K562 (cell line): ENCODE measurements around the gene CUL5. TPM values are rescaled to one million over a fixed set of nuclear protein-coding genes. Genes with fewer than 3 reads are reported as not detected.
A peak's percentile ranks its signal among the peaks of the same experiment; 100 is the strongest.

Source experiments
- ATAC-seq: fragments of 200-7000 bp; cut with Tn5 transposase; 3 replicates; pipeline ENCODE4 v1.9.1; 2020; ENCODE audit warnings: moderate library complexity
- BruUV-seq: library from RNA; stranded (reverse); fragments of 400-500 nt; replicated peaks from 2 replicates; lab custom pipeline; 2021; lab: Mats Ljungman, UMichigan
- CTCF ChIA-PET: fragments of 300-600 bp; formaldehyde crosslinking; extraction: SDS; loops from one replicate; lab custom pipeline; 2021; ENCODE audit warnings: low intra/inter-chr PET ratio; lab: Yijun Ruan, JAX
- POLR2A ChIA-PET: fragments of 300-600, 350-650 bp; sonication (Branson Sonifier 250); formaldehyde crosslinking; extraction: SDS; loops from one replicate; lab custom pipeline; 2021; ENCODE audit warnings: antibody characterized with exemption, inconsistent platforms; lab: Yijun Ruan, JAX
- DNase-seq, 4 experiments: peaks; one replicate each; pipeline versions ENCODE4 v3.0.0 to v3.0.0-alpha.2; 2011 to 2018; ENCODE audit warnings: low spot score in 3 of 4, mixed read lengths in 3 of 4; ENCODE audit errors: extremely low read depth in 1 of 4
- FAIRE-seq: peaks from 2 replicates; lab custom pipeline; 2011; peaks lifted over from hg19 to GRCh38; lab: Jason Lieb, UNC
- H2AFZ ChIP-seq: 2 replicates; pipeline ENCODE4 v1.6.0; 2011; ENCODE audit warnings: low read depth, low read length, control low read depth, inconsistent platforms
- H3K27ac ChIP-seq: fragments of 200-600 bp; 3 replicates; pipeline ENCODE4 v1.8.0; 2011; ENCODE audit warnings: low read depth, mild to moderate bottlenecking, control low read depth, inconsistent platforms, low read length, moderate library complexity, mixed read lengths; ENCODE audit errors: extremely low read depth
- H3K27me3 ChIP-seq, 2 experiments: fragments of 300-600 bp in 1 of 2; 2 replicates in 1 of 2; 3 replicates in 1 of 2; pipeline versions ENCODE4 v1.6.0 to v1.8.0; 2011; ENCODE audit warnings: inconsistent platforms in 2 of 2, low read length in 2 of 2, mild to moderate bottlenecking in 1 of 2, mixed read lengths in 1 of 2, moderate library complexity in 1 of 2; ENCODE audit not compliant: control insufficient read depth in 2 of 2, insufficient read depth in 2 of 2
- H3K36me3 ChIP-seq: fragments of 300-600 bp; 3 replicates; pipeline ENCODE4 v1.8.0; 2011; ENCODE audit warnings: mild to moderate bottlenecking, low read length, inconsistent platforms; ENCODE audit not compliant: control insufficient read depth, insufficient read depth
- H3K4me1 ChIP-seq, 2 experiments: fragments of 200-600 bp in 1 of 2; replicated peaks in 1 of 2; 2 replicates in 1 of 2; 3 replicates in 1 of 2; pipeline versions ENCODE4 v1.5.1 to v1.8.0; 2011; ENCODE audit warnings: inconsistent platforms in 2 of 2, low read length in 2 of 2, mild to moderate bottlenecking in 1 of 2, mixed read lengths in 1 of 2, moderate library complexity in 1 of 2; ENCODE audit not compliant: control insufficient read depth in 2 of 2, insufficient read depth in 2 of 2
- H3K4me2 ChIP-seq: 2 replicates; pipeline ENCODE4 v1.6.1; 2011; ENCODE audit warnings: low read length, control low read depth, inconsistent platforms, mixed read lengths; ENCODE audit not compliant: insufficient read depth
- H3K4me3 ChIP-seq: fragments of 200-600 bp; sonication (generic), shearing (Covaris generic); 2 replicates; pipeline ENCODE4 v1.5.1; 2016; ENCODE audit warnings: control low read depth, inconsistent platforms
- H3K79me2 ChIP-seq: fragments of 200-600 bp; 3 replicates; pipeline ENCODE4 v1.8.0; 2011; ENCODE audit warnings: low read length, inconsistent platforms; ENCODE audit not compliant: control insufficient read depth, insufficient read depth
- H3K9ac ChIP-seq, 2 experiments: 2 replicates each; pipeline versions ENCODE4 v1.6.0 to v1.6.1; 2011; ENCODE audit warnings: low read depth in 2 of 2, low read length in 2 of 2, control low read depth in 1 of 2, inconsistent platforms in 1 of 2, mild to moderate bottlenecking in 1 of 2, mixed read lengths in 1 of 2; ENCODE audit not compliant: insufficient read depth in 1 of 2
- H3K9me1 ChIP-seq: one replicate; pipeline ENCODE4 v1.6.0; 2011; ENCODE audit warnings: inconsistent platforms, mild to moderate bottlenecking, low read length, moderate library complexity; ENCODE audit not compliant: control insufficient read depth, insufficient read depth
- H3K9me3 ChIP-seq: replicated peaks from 2 replicates; pipeline ENCODE4 v1.5.1; 2011; ENCODE audit warnings: low read depth, low read length, inconsistent platforms; ENCODE audit not compliant: control insufficient read depth, insufficient read depth
- H4K20me1 ChIP-seq: replicated peaks from 2 replicates; pipeline ENCODE4 v1.6.1; 2011; ENCODE audit warnings: low read length, inconsistent platforms, mixed read lengths; ENCODE audit not compliant: control insufficient read depth, insufficient read depth
- BACH1 ChIP-seq: fragments of 200-800 bp; sonication (Bioruptor generic); IDR thresholded peaks from 2 replicates; pipeline ENCODE4 v1.6.1; 2016; ENCODE audit warnings: missing genetic modification characterization, missing compliant biosample characterization
- BCLAF1 ChIP-seq, 2 experiments: fragments of 450-650 bp in 1 of 2; IDR thresholded peaks; 2 replicates each; pipeline ENCODE4 v1.6.1; 2011 to 2017; ENCODE audit warnings: low read depth in 2 of 2, antibody characterized with exemption in 1 of 2, borderline replicate concordance in 1 of 2, low read length in 1 of 2, mild to moderate bottlenecking in 1 of 2, mixed read lengths in 1 of 2; ENCODE audit not compliant: control insufficient read depth in 1 of 2
- BHLHE40 ChIP-seq: IDR thresholded peaks from 2 replicates; pipeline ENCODE4 v1.6.1; 2011; ENCODE audit warnings: low read length, improper control_type of control experiment
- MAFG ChIP-seq: fragments of 450-650 bp; conservative IDR thresholded peaks from 2 replicates; pipeline ENCODE4 v1.6.1; 2016; ENCODE audit warnings: missing genetic modification characterization, missing compliant biosample characterization
- MCM5 ChIP-seq: fragments of 450-650 bp; IDR thresholded peaks from 2 replicates; pipeline ENCODE4 v1.6.1; 2016; ENCODE audit warnings: low read depth
- MYC ChIP-seq, 2 experiments: fragments of 250-450 bp in 1 of 2; sonication (Bioruptor Pico) in 1 of 2; IDR thresholded peaks; 2 replicates each; pipeline versions ENCODE4 v1.5.1 to v1.6.1; 2012 to 2021; ENCODE audit warnings: low read depth in 2 of 2, borderline replicate concordance in 1 of 2, improper control_type of control experiment in 1 of 2, low read length in 1 of 2, mild to moderate bottlenecking in 1 of 2, moderate library complexity in 1 of 2
- POLR2A ChIP-seq: fragments of 450-650 bp; conservative IDR thresholded peaks from 2 replicates; pipeline ENCODE4 v1.6.1; 2016
- RAD21 ChIP-seq, 2 experiments: fragments of 250-450 bp in 1 of 2; fragments of 450-650 bp in 1 of 2; sonication (Bioruptor Pico) in 1 of 2; formaldehyde crosslinking in 1 of 2; IDR thresholded peaks in 1 of 2; conservative IDR thresholded peaks in 1 of 2; 2 replicates each; pipeline versions ENCODE4 v1.4.0 to v1.8.0; 2020 to 2022; ENCODE audit warnings: mild to moderate bottlenecking in 2 of 2, moderate library complexity in 1 of 2
- RBM15 ChIP-seq: fragments of 200-400 bp; formaldehyde crosslinking; IDR thresholded peaks from 2 replicates; pipeline ENCODE4 v1.6.1; 2018; ENCODE audit warnings: mild to moderate bottlenecking, low read length, moderate library complexity; ENCODE audit not compliant: insufficient read depth
- TRIM28 ChIP-seq: fragments of 450-650 bp; IDR thresholded peaks from 2 replicates; pipeline ENCODE4 v1.6.1; 2017
- ZKSCAN1 ChIP-seq: fragments of 150-350 bp; IDR thresholded peaks from 2 replicates; pipeline ENCODE4 v1.6.1; 2016; ENCODE audit warnings: low read depth, low read length
- ZNF12 ChIP-seq: sonication (generic); formaldehyde crosslinking; IDR thresholded peaks from 2 replicates; pipeline ENCODE4 v1.4.0; 2020; ENCODE audit warnings: mild to moderate bottlenecking, missing genetic modification reagents
- ZNF175 ChIP-seq: fragments of 200-800 bp; sonication (Bioruptor generic); IDR thresholded peaks from 2 replicates; pipeline ENCODE4 v1.6.1; 2016; ENCODE audit warnings: low read depth, mild to moderate bottlenecking, missing genetic modification characterization, missing compliant biosample characterization
- ZNF280A ChIP-seq: fragments of 450-650 bp; IDR thresholded peaks from 2 replicates; pipeline ENCODE4 v1.6.1; 2018; ENCODE audit warnings: mild to moderate bottlenecking, low read depth; ENCODE audit not compliant: partially characterized antibody
- ZNF280B ChIP-seq: fragments of 250-450 bp; sonication (Bioruptor Pico); IDR thresholded peaks from 2 replicates; pipeline ENCODE4 v1.5.1; 2021; ENCODE audit warnings: mild to moderate bottlenecking
- ZNF583 ChIP-seq: fragments of 250-450 bp; sonication (Bioruptor Pico); IDR thresholded peaks from 2 replicates; pipeline ENCODE4 v1.4.0; 2020
- WGBS: fragments of 100-300 bp; shearing (Covaris generic); methylation state at CpG from one replicate; pipeline ENCODE4 v1.1.6; 2016; ENCODE audit warnings: low coverage, mixed read lengths; ENCODE audit not compliant: insufficient coverage; ENCODE audit errors: missing lambda C conversion rate; 5-methylcytosine and 5-hydroxymethylcytosine counted together
- in situ Hi-C: fragments of 300-500 bp; cut with MboI; formaldehyde crosslinking; loops from 4 replicates; pipeline ENCODE4 v1.15.0; 2018; ENCODE audit warnings: inconsistent platforms, mixed read lengths
- intact Hi-C: fragments of 100-400 bp; cut with micrococcal nuclease; formaldehyde crosslinking; loops from 2 replicates; pipeline ENCODE4 v1.14.2; 2022
- polyA plus RNA-seq, 8 experiments: library from polyadenylated mRNA; depleted of rRNA in 4 of 8; stranded (reverse) in 5 of 8; unstranded in 3 of 8; fragments of >200 nt; fragmentation: Nextera tagmentation in 2 of 8; fragmentation: Illumina TruSeq in 1 of 8; extraction: Ambion mirVana in 2 of 8; extraction: Trizol in 1 of 8; gene quantifications; 2 replicates each; pipeline versions ENCODE4 v1.2.1 to v1.2.3, GENCODE V29; 2011 to 2014; ENCODE audit warnings: inconsistent platforms in 1 of 8, missing spikeins in 1 of 8
- total RNA-seq, 7 experiments: library from RNA; depleted of rRNA in 6 of 7; stranded (reverse); fragments of >200 nt in 6 of 7; fragmentation: Illumina TruSeq in 2 of 7; extraction: Trizol in 2 of 7; gene quantifications; 2 replicates each; pipeline versions ENCODE4 v1.2.1 to v1.2.3, GENCODE V29; 2011 to 2021; ENCODE audit warnings: low replicate concordance in 1 of 7

The CUL5 gene
- total and polyA plus RNA-seq, 9 of the 15 experiments (the other 6 are each of a cell fraction or from before 2014, with no cell fraction given), result 14.3 to 45.9 (median 23.0) TPM

GRCh38 chr11:108135845-108136544 is 127.3 kb downstream of the CUL5 start:
- Histone ChIP-seq H3K4me3 (no peak overlapping the region), H4K20me1 (peaks cover 3% of the 10 kb centered on the region; the same call in 1 of the 2 replicates), H3K9me1 (no peaks in the 10 kb centered on the region), H3K9me3 (no peaks in the 10 kb centered on the region), H3K4me2 (no peak overlapping the region), H3K36me3 (peaks cover 70% of the 10 kb centered on the region), H2AFZ (no peak overlapping the region), H3K27me3 (no peaks in the 10 kb centered on the region), H3K27ac (no peak overlapping the region), H3K79me2 (peaks cover 4% of the 10 kb centered on the region; the same call in 1 of the 3 replicates), H3K4me1 (no peaks in the 10 kb centered on the region), H3K9ac (no peak overlapping the region)
- WGBS, result 63% methylated on average over 2 of the region's 2 CpGs
- ATAC-seq (peak; percentile 49), FAIRE-seq (peak; percentile 44), DNase-seq (peak in 1 of 4 experiments; percentile 27)
- intact Hi-C loops, result no loop called here
- no TSS peak for BruUV-seq
- ChIA-PET POLR2A (no interaction called here), CTCF (interaction anchor here (0.8 kb wide), 1 partner anchor 519 kb away, joined by 4 read pairs; no protein-coding TSS in a partner anchor)
- in situ Hi-C loops, result no loop called here
- TF ChIP-seq ZKSCAN1, result no peak
- TF ChIP-seq ZNF175 (CRISPR knock-in tag), result no peak
- TF ChIP-seq ZNF280A, result no peak
- TF ChIP-seq RAD21 (CRISPR knock-in tag; conservative IDR thresholded peaks at IDR 0.05 in 1 of 2, IDR thresholded peaks at IDR 0.05 in 1 of 2), result peak in 1 of 2 experiments; percentile 43; a peak in 2 of 4 replicates
- peak; percentile 96 for TF ChIP-seq MAFG
- TF ChIP-seq POLR2A, result 0 out of 2 replicates have a peak, but pooled peaks have one; percentile 12
- no peak for TF ChIP-seq BHLHE40
- TF ChIP-seq ZNF12, result no peak
- no peak for TF ChIP-seq MCM5
- TF ChIP-seq ZNF280B (CRISPR knock-in tag), result no peak
- TF ChIP-seq MYC (IDR thresholded peaks at IDR 0.05; ENCODE audit: low read depth, low read length), result no peak
- TF ChIP-seq MYC (CRISPR knock-in tag; IDR thresholded peaks at IDR 0.05; ENCODE audit: borderline replicate concordance, low read depth), result no peak
- peak; percentile 77 for TF ChIP-seq BACH1 (tag)
- no peak for TF ChIP-seq ZNF583
- no peak for TF ChIP-seq RBM15
- TF ChIP-seq BCLAF1 (IDR thresholded peaks at IDR 0.05; ENCODE audit: borderline replicate concordance in 1 of 2, control insufficient read depth in 1 of 2, low read depth in 2 of 2, low read length in 1 of 2), result no peak
- no peak for TF ChIP-seq TRIM28
